ENCODE measurements around the gene MCC.

DNA sequence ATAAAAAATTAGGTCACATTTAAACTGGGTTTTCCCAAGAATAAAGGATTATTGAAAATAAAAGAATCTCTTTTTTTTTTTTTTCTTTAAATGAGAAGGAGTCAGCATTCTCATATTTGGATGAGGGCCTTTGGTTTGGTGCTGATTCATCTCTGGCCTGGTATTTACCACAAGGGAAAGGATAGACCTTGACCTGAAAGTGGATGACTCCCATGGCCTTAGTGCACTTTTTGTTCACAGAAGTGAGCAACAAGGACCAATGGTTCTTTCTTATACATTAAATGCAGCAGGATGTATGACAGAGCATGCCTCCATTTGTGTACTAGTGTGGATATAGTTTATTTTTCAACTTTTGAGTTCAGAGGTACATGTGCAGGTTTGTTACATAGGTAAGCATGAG, 32.2 kb upstream of the MCC start:
- TF ChIP-seq, protein P1, sequence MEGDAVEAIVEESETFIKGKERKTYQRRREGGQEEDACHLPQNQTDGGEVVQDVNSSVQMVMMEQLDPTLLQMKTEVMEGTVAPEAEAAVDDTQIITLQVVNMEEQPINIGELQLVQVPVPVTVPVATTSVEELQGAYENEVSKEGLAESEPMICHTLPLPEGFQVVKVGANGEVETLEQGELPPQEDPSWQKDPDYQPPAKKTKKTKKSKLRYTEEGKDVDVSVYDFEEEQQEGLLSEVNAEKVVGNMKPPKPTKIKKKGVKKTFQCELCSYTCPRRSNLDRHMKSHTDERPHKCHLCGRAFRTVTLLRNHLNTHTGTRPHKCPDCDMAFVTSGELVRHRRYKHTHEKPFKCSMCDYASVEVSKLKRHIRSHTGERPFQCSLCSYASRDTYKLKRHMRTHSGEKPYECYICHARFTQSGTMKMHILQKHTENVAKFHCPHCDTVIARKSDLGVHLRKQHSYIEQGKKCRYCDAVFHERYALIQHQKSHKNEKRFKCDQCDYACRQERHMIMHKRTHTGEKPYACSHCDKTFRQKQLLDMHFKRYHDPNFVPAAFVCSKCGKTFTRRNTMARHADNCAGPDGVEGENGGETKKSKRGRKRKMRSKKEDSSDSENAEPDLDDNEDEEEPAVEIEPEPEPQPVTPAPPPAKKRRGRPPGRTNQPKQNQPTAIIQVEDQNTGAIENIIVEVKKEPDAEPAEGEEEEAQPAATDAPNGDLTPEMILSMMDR (IDR thresholded peaks at IDR 0.05), result no peak
- no peak for TF ChIP-seq POLR2AphosphoS5 (IDR thresholded peaks at IDR 0.05)
